ENCODE results near the gene LMBR1.
"Not testable (repeated sequence)": the region's sequence is repeated elsewhere in the genome, so short reads cannot be mapped to it uniquely, and the experiment has no call there.

LMBR1 gene

GRCh38 chr7:156854654-156855053, 38.3 kb downstream of the LMBR1 start:
- DNase-seq (ENCODE audit: low read depth in 2 of 2, low spot score in 1 of 2) = no peak

- DNase-seq (ENCODE audit: low read depth in 2 of 2, low spot score in 1 of 2) = no peak
These were observed 44.0 kb downstream of the LMBR1 start for GRCh38 chr7:156848979-156849378.

- DNase-seq (ENCODE audit: low read depth in 2 of 2, low spot score in 1 of 2) = no peak
These were observed 47.4 kb downstream of the LMBR1 start for GRCh38 chr7:156845379-156846101.

GRCh38 chr7:156843582-156843981, 49.4 kb downstream of the LMBR1 start:
- DNase-seq (ENCODE audit: low read depth in 2 of 2, low spot score in 1 of 2) = not testable (repeated sequence)

- no peak for DNase-seq (ENCODE audit: low read depth in 2 of 2, low spot score in 1 of 2)
These were observed 49.8 kb downstream of the LMBR1 start for GRCh38 chr7:156843157-156843556.

GRCh38 chr7:156842740-156843140, 50.2 kb downstream of the LMBR1 start:
- DNase-seq (ENCODE audit: low read depth in 2 of 2, low spot score in 1 of 2) = no peak

GRCh38 chr7:156842317-156842716, 50.7 kb downstream of the LMBR1 start:
- no peak for DNase-seq (ENCODE audit: low read depth in 2 of 2, low spot score in 1 of 2)

GRCh38 chr7:156841497-156841896, 51.5 kb downstream of the LMBR1 start:
- DNase-seq (ENCODE audit: low read depth in 2 of 2, low spot score in 1 of 2) = no peak

- no peak for DNase-seq (ENCODE audit: low read depth in 2 of 2, low spot score in 1 of 2)
These were observed 52.8 kb downstream of the LMBR1 start for GRCh38 chr7:156840134-156840533.

- DNase-seq (ENCODE audit: low read depth in 2 of 2, low spot score in 1 of 2) = no peak
These were observed 56.5 kb downstream of the LMBR1 start for GRCh38 chr7:156836443-156836842.

GRCh38 chr7:156834462-156834861, 58.5 kb downstream of the LMBR1 start:
- no peak for DNase-seq (ENCODE audit: low read depth in 2 of 2, low spot score in 1 of 2)

- no peak for DNase-seq (ENCODE audit: low read depth in 2 of 2, low spot score in 1 of 2)
These were observed 59.7 kb downstream of the LMBR1 start for GRCh38 chr7:156833312-156833711.

GRCh38 chr7:156832195-156832877, 60.6 kb downstream of the LMBR1 start:
- no peak for DNase-seq (ENCODE audit: low read depth in 2 of 2, low spot score in 1 of 2)

GRCh38 chr7:156829669-156830336, 63.2 kb downstream of the LMBR1 start:
- DNase-seq (ENCODE audit: low read depth in 2 of 2, low spot score in 1 of 2) = no peak

GRCh38 chr7:156827587-156828203, 65.3 kb downstream of the LMBR1 start:
- DNase-seq (ENCODE audit: low read depth in 2 of 2, low spot score in 1 of 2) = no peak

- no peak for DNase-seq (ENCODE audit: low read depth in 2 of 2, low spot score in 1 of 2)
These were observed 69.5 kb downstream of the LMBR1 start for GRCh38 chr7:156823435-156823834.

- no peak for DNase-seq (ENCODE audit: low read depth in 2 of 2, low spot score in 1 of 2)
These were observed 72.4 kb downstream of the LMBR1 start for GRCh38 chr7:156820445-156821063.

GRCh38 chr7:156819733-156820295, 73.2 kb downstream of the LMBR1 start:
- no peak for DNase-seq (ENCODE audit: low read depth in 2 of 2, low spot score in 1 of 2)

GRCh38 chr7:156818133-156818532, 74.8 kb downstream of the LMBR1 start:
- no peak for DNase-seq (ENCODE audit: low read depth in 2 of 2, low spot score in 1 of 2)

GRCh38 chr7:156816943-156817572, 75.9 kb downstream of the LMBR1 start:
- no peak for DNase-seq (ENCODE audit: low read depth in 2 of 2, low spot score in 1 of 2)

- no peak for DNase-seq (ENCODE audit: low read depth in 2 of 2, low spot score in 1 of 2)
These were observed 81.3 kb downstream of the LMBR1 start for GRCh38 chr7:156811706-156812105.

Data from stimulated activated CD8-positive, alpha-beta memory T cell treated with anti-CD3 and anti-CD28 coated beads, Interleukin-4, amount 100 ng/mL, for 4 hours (primary cell).